ENCODE results near the gene ERCC8.
A peak's percentile ranks its signal among the peaks of the same experiment; 100 is the strongest.

DNA sequence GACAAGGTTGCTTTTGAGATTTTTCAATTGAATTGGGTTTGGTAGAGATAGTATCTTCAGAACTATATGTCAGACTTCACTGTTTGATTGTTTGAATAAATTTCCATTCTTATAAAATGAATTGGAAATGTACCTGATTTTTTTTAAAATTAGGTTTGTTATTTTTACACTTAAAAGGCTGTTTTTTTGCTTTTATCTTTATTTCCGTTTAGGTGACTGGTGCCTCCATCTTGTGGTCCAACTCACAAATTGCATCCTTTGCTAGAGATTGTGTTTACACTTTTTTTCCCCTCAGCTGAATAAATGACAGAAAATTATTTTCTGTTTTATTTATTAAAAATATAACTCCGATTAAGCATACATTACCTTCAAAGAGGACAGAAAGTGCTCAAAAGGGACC lies 15.7 kb upstream of the ERCC8 start:
- TF ChIP-seq, protein P1, sequence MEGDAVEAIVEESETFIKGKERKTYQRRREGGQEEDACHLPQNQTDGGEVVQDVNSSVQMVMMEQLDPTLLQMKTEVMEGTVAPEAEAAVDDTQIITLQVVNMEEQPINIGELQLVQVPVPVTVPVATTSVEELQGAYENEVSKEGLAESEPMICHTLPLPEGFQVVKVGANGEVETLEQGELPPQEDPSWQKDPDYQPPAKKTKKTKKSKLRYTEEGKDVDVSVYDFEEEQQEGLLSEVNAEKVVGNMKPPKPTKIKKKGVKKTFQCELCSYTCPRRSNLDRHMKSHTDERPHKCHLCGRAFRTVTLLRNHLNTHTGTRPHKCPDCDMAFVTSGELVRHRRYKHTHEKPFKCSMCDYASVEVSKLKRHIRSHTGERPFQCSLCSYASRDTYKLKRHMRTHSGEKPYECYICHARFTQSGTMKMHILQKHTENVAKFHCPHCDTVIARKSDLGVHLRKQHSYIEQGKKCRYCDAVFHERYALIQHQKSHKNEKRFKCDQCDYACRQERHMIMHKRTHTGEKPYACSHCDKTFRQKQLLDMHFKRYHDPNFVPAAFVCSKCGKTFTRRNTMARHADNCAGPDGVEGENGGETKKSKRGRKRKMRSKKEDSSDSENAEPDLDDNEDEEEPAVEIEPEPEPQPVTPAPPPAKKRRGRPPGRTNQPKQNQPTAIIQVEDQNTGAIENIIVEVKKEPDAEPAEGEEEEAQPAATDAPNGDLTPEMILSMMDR (CRISPR knock-in tag; IDR thresholded peaks at IDR 0.05) = 0 out of 2 replicates have a peak, but pooled peaks have one; percentile 18
- TF ChIP-seq ZNF703 (CRISPR knock-in tag; IDR thresholded peaks at IDR 0.05; ENCODE audit: borderline replicate concordance) = no peak
- no peak for TF ChIP-seq SKI (IDR thresholded peaks at IDR 0.05; ENCODE audit: partially characterized antibody)
- no peak for TF ChIP-seq ZFP37 (CRISPR knock-in tag; IDR thresholded peaks at IDR 0.05; ENCODE audit: borderline replicate concordance)
- no peak for TF ChIP-seq RBM39 (IDR thresholded peaks at IDR 0.05; ENCODE audit: low read depth, low read length, poor library complexity, severe bottlenecking)
- TF ChIP-seq, protein P2, sequence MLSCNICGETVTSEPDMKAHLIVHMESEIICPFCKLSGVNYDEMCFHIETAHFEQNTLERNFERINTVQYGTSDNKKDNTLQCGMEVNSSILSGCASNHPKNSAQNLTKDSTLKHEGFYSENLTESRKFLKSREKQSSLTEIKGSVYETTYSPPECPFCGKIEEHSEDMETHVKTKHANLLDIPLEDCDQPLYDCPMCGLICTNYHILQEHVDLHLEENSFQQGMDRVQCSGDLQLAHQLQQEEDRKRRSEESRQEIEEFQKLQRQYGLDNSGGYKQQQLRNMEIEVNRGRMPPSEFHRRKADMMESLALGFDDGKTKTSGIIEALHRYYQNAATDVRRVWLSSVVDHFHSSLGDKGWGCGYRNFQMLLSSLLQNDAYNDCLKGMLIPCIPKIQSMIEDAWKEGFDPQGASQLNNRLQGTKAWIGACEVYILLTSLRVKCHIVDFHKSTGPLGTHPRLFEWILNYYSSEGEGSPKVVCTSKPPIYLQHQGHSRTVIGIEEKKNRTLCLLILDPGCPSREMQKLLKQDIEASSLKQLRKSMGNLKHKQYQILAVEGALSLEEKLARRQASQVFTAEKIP (CRISPR knock-in tag; IDR thresholded peaks at IDR 0.05; ENCODE audit: borderline replicate concordance) = no peak
- no peak for TF ChIP-seq NR1H2 (CRISPR knock-in tag; IDR thresholded peaks at IDR 0.05; ENCODE audit: borderline replicate concordance, low read depth)
- no peak for TF ChIP-seq JUND (CRISPR knock-in tag; IDR thresholded peaks at IDR 0.05)
- TF ChIP-seq, protein P3, sequence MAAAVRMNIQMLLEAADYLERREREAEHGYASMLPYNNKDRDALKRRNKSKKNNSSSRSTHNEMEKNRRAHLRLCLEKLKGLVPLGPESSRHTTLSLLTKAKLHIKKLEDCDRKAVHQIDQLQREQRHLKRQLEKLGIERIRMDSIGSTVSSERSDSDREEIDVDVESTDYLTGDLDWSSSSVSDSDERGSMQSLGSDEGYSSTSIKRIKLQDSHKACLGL (CRISPR knock-in tag; IDR thresholded peaks at IDR 0.05) = no peak
- TF ChIP-seq, protein P4, sequence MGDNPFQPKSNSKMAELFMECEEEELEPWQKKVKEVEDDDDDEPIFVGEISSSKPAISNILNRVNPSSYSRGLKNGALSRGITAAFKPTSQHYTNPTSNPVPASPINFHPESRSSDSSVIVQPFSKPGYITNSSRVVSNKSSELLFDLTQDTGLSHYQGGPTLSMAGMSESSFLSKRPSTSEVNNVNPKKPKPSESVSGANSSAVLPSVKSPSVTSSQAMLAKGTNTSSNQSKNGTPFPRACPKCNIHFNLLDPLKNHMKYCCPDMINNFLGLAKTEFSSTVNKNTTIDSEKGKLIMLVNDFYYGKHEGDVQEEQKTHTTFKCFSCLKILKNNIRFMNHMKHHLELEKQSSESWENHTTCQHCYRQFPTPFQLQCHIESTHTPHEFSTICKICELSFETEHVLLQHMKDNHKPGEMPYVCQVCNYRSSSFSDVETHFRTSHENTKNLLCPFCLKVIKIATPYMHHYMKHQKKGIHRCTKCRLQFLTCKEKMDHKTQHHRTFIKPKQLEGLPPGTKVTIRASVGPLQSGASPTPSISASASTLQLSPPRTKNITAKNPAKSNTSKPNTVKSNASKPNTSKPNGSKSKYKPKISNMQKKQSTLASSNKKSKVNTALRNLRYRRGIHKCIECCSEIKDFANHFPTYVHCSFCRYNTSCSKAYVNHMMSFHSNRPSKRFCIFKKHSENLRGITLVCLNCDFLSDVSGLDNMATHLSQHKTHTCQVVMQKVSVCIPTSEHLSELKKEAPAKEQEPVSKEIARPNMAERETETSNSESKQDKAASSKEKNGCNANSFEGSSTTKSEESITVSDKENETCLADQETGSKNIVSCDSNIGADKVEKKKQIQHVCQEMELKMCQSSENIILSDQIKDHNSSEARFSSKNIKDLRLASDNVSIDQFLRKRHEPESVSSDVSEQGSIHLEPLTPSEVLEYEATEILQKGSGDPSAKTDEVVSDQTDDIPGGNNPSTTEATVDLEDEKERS (CRISPR knock-in tag; IDR thresholded peaks at IDR 0.05) = no peak
- TF ChIP-seq POLR2A (IDR thresholded peaks at IDR 0.05; ENCODE audit: insufficient read depth in 1 of 2, low read depth in 2 of 2, low read length in 2 of 2) = no peak
